Measurements from ENCODE around the gene CTF1. TPM values are rescaled to one million over a fixed set of nuclear protein-coding genes. Genes with fewer than 3 reads are reported as not detected.
A peak's percentile ranks its signal among the peaks of the same experiment; 100 is the strongest.

CTF1 gene
- total RNA-seq, 1 experiment from 2014 or later = 1.4 TPM

GRCh38 chr16:30922420-30922959 lies 26.1 kb downstream of the CTF1 start (continued):
- TF ChIP-seq ZBTB33 (IDR thresholded peaks at IDR 0.05; ENCODE audit: extremely low read depth, insufficient replicate concordance, low read length) (peak; percentile 75), SIN3A (IDR thresholded peaks at IDR 0.05; ENCODE audit: low read depth) (no peak)

DNA sequence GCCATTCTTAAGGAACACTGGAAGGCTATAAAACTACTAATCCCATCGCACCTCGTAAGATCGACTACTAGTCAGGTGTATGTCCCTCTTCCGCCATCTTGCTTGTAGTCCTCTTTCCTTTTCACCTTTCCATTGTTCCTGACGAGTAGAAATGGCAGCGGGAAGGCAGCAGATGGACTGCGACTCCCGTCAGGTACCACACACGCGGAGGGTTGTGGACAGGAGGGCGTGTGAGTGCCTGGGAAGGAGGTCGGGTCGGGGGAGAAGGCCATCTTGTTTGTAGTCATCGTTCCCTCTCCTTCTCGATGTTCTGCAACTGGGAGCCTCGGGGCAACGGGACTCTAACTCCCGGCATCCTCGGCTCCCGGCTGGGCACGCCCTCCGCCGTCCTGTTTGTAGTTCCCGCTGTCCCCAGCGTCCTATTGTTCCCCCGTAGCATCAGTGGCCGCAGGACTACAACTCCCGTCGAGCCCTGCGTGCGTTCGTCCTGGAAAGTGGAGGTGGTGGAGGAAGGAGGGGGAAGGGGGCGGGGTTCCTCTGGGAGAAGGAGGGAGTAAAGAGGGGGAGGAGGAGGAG lies 26.6 kb downstream of the CTF1 start:
- Histone ChIP-seq H4K20me1 (ENCODE audit: insufficient read depth) (no peaks in the 10 kb centered on the region), H3K4me2 (ENCODE audit: low read length) (peak overlapping the region; percentile 95), H3K9me2 (ENCODE audit: insufficient read depth) (no peaks in the 10 kb centered on the region), H3K4me1 (ENCODE audit: control insufficient read depth in 1 of 2, insufficient read depth in 2 of 2, low read length in 2 of 2) (peaks cover 11 to 25% of the 10 kb centered on the region in 2 experiments; a peak in 3 of 4 replicates), H3K27ac (ENCODE audit: low read depth, low read length) (peak overlapping the region; percentile 92), H3K9me3 (ENCODE audit: control insufficient read depth in 1 of 2, insufficient read depth in 1 of 2, low read depth in 1 of 2, low read length in 2 of 2) (no peaks in the 10 kb centered on the region), H2AFZ (ENCODE audit: low read depth, low read length, poor library complexity, severe bottlenecking) (no peak overlapping the region), H3K27me3 (ENCODE audit: insufficient read depth, low read length) (no peaks in the 10 kb centered on the region), H3K36me3 (ENCODE audit: control insufficient read depth in 1 of 2, insufficient read depth in 2 of 2, low read length in 2 of 2) (peaks cover 0 to 5% of the 10 kb centered on the region in 2 experiments; a peak in 1 of 4 replicates), H3K79me2 (ENCODE audit: insufficient read depth, low read length) (peaks cover 10% of the 10 kb centered on the region; the same call in 1 of the 2 replicates), H3K4me3 (replicated peaks in 1 of 2; ENCODE audit: low read depth in 1 of 2, low read length in 2 of 2) (peak overlapping the region; percentile 62 to 97), H3K9ac (ENCODE audit: low read length) (peak overlapping the region; percentile 67)
- peak; percentile 99 for DNase-seq (ENCODE audit: low read depth, low spot score)
- BruUV-seq (replicated peaks) = no TSS peak
- CTCF ChIA-PET = interaction anchor here (1.0 kb wide), 1 partner anchor 18 kb away, joined by 6 read pairs; no protein-coding TSS in a partner anchor
- RAD21 ChIA-PET (ENCODE audit: low non-redundant PET in 1 of 2, low total read pairs in 2 of 2, uncharacterized antibody in 2 of 2, unreplicated experiment in 2 of 2) = interaction anchor here in 1 of 2 experiments (0.6 kb wide), 1 partner anchor 79 kb away, joined by 4 read pairs; no protein-coding TSS in a partner anchor
- TF ChIP-seq, protein P1, sequence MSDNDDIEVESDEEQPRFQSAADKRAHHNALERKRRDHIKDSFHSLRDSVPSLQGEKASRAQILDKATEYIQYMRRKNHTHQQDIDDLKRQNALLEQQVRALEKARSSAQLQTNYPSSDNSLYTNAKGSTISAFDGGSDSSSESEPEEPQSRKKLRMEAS (IDR thresholded peaks at IDR 0.05) = no peak
- TF ChIP-seq ZBTB33 (IDR thresholded peaks at IDR 0.05; ENCODE audit: extremely low read depth, insufficient replicate concordance, low read length) = no peak
- TF ChIP-seq TCF7L2 (IDR thresholded peaks at IDR 0.05; ENCODE audit: borderline replicate concordance, extremely low read depth, insufficient read depth, insufficient read length) = peak; percentile 34
- TF ChIP-seq YY1 (IDR thresholded peaks at IDR 0.05; ENCODE audit: extremely low read depth, insufficient replicate concordance, low read depth, low read length) = peak; percentile 97
- TF ChIP-seq POLR2A (IDR thresholded peaks at IDR 0.05; ENCODE audit: borderline replicate concordance, extremely low read depth, insufficient read depth, insufficient read length) = peak; percentile 26
- TF ChIP-seq ZFX (IDR thresholded peaks at IDR 0.05) = no peak
- TF ChIP-seq EZH2phosphoT487 (IDR thresholded peaks at IDR 0.05; ENCODE audit: borderline replicate concordance) = no peak
- TF ChIP-seq SIN3A (IDR thresholded peaks at IDR 0.05; ENCODE audit: low read depth) = no peak
- no peak for TF ChIP-seq EGR1 (IDR thresholded peaks at IDR 0.05; ENCODE audit: low read depth)
- no peak for TF ChIP-seq EZH2 (IDR thresholded peaks at IDR 0.05)
- POLR2A ChIA-PET = interaction anchor here (1.0 kb wide), 1 partner anchor 27 kb away, joined by 6 read pairs; the partner anchor contains the start of gene CTF1
- ATAC-seq = peak; percentile 76
- intact Hi-C loops (cut with micrococcal nuclease) = loop anchor here (1.0 to 5.0 kb wide), 6 partner anchors 26 to 476 kb away; partner anchors contain the start of genes CTF1, PRR14, SEPHS2 and ZNF629

All from HCT116 (cell line).